OCI-LY7 (cell line): ENCODE results near the gene PLEKHJ1. TPM values are rescaled to one million over a fixed set of nuclear protein-coding genes. Genes with fewer than 3 reads are reported as not detected.

Experiments used
- BruUV-seq: library from RNA; stranded (reverse); fragments of 400-500 nt; replicated peaks from 2 replicates; lab custom pipeline; 2021; lab: Mats Ljungman, UMichigan
- CTCF ChIA-PET: fragments of 300-600 bp; sonication (Branson Sonifier 250); formaldehyde crosslinking; loops from one replicate; lab custom pipeline; 2022; ENCODE audit warnings: antibody characterized with exemption; ENCODE audit not compliant: unreplicated experiment; lab: Charles Lee
- POLR2A ChIA-PET: fragments of 300-600 bp; sonication (Branson Sonifier 250); formaldehyde crosslinking; loops from one replicate; lab custom pipeline; 2022; ENCODE audit warnings: antibody characterized with exemption; lab: Charles Lee
- DNase-seq: peaks from one replicate; pipeline ENCODE4 v3.0.0-alpha.2; 2015; ENCODE audit warnings: low spot score
- H2AFZ ChIP-seq: fragments of 200-600 bp; sonication (generic), shearing (Covaris generic); 2 replicates; pipeline ENCODE4 v1.6.1; 2014; ENCODE audit warnings: mild to moderate bottlenecking, antibody characterized with exemption, low read length, moderate library complexity
- H3K27ac ChIP-seq: fragments of 200-600 bp; sonication (generic); 2 replicates; pipeline ENCODE4 v1.5.1; 2014; ENCODE audit warnings: mixed run types, low read depth, mild to moderate bottlenecking, moderate library complexity, low read length, inconsistent platforms; ENCODE audit not compliant: poor library complexity, severe bottlenecking
- H3K36me3 ChIP-seq: fragments of 200-600 bp; sonication (generic); 2 replicates; pipeline ENCODE4 v1.6.1; 2014; ENCODE audit warnings: mild to moderate bottlenecking, antibody characterized with exemption, low read length, moderate library complexity, mixed read lengths; ENCODE audit not compliant: insufficient read depth
- H3K4me1 ChIP-seq: fragments of 200-600 bp; sonication (generic); 2 replicates; pipeline ENCODE4 v1.5.1; 2014; ENCODE audit warnings: mild to moderate bottlenecking, low read length; ENCODE audit not compliant: insufficient read depth, poor library complexity, severe bottlenecking
- H3K4me2 ChIP-seq: fragments of 200-600 bp; sonication (generic); 2 replicates; pipeline ENCODE4 v1.6.1; 2014; ENCODE audit warnings: mild to moderate bottlenecking, low read length
- H3K4me3 ChIP-seq: fragments of 200-600 bp; sonication (generic); 2 replicates; pipeline ENCODE4 v1.5.1; 2014; ENCODE audit warnings: mild to moderate bottlenecking, low read depth, low read length; ENCODE audit not compliant: poor library complexity, severe bottlenecking
- H3K79me2 ChIP-seq: fragments of 200-600 bp; sonication (generic); 2 replicates; pipeline ENCODE4 v1.6.1; 2016; ENCODE audit warnings: low read depth, mild to moderate bottlenecking, low read length, moderate library complexity, mixed read lengths; ENCODE audit not compliant: insufficient read depth
- H3K9me2 ChIP-seq: fragments of 200-600 bp; sonication (generic); 2 replicates; pipeline ENCODE4 v1.6.1; 2016; ENCODE audit warnings: mild to moderate bottlenecking, low read length, mixed read lengths; ENCODE audit not compliant: insufficient read depth
- H3K9me3 ChIP-seq: fragments of 200-600 bp; sonication (generic); 2 replicates; pipeline ENCODE4 v1.6.1; 2014; ENCODE audit warnings: mild to moderate bottlenecking, mixed run types, low read length, mixed read lengths
- H4K20me1 ChIP-seq: fragments of 200-600 bp; sonication (generic); 2 replicates; pipeline ENCODE4 v1.6.1; 2014; ENCODE audit warnings: mild to moderate bottlenecking, antibody characterized with exemption, low read length, moderate library complexity, mixed read lengths; ENCODE audit not compliant: insufficient read depth
- CTCF ChIP-seq: fragments of 200-600 bp; sonication (generic); conservative IDR thresholded peaks from 2 replicates; pipeline ENCODE4 v1.5.1; 2014; ENCODE audit warnings: mild to moderate bottlenecking, antibody characterized with exemption, low read length, moderate library complexity, mixed read lengths
- EZH2phosphoT487 ChIP-seq: fragments of 200-600 bp; sonication (generic); IDR thresholded peaks from 2 replicates; pipeline ENCODE4 v1.6.1; 2018; ENCODE audit warnings: low read depth, borderline replicate concordance, mild to moderate bottlenecking, mixed run types, antibody characterized with exemption, low read length, moderate library complexity, mixed read lengths
- intact Hi-C: fragments of 100-400 bp; cut with micrococcal nuclease; formaldehyde crosslinking; loops from one replicate; pipeline ENCODE4 v1.10.0; 2022; ENCODE audit not compliant: unreplicated experiment
- total RNA-seq, 2 experiments: library from RNA; depleted of rRNA in 1 of 2; stranded (reverse); fragments of >200 nt in 1 of 2; shearing (Covaris generic) in 1 of 2; gene quantifications; 2 replicates each; pipeline ENCODE4 v1.2.3, GENCODE V29; 2014 to 2022

Gene PLEKHJ1
- total RNA-seq, 2 experiments from 2014 or later: 129 to 205 TPM

- intact Hi-C loops: loop anchor here (1.0 kb wide), 1 partner anchor 21 kb away; no protein-coding TSS in a partner anchor
- Histone ChIP-seq H3K79me2 (no peaks in the 10 kb centered on the region), H3K9me2 (no peaks in the 10 kb centered on the region), H3K4me2 (peak overlapping the region; percentile 61), H3K4me3 (peak overlapping the region; percentile 47), H3K9me3 (no peaks in the 10 kb centered on the region), H4K20me1 (no peaks in the 10 kb centered on the region), H3K4me1 (peaks cover 37% of the 10 kb centered on the region), H2AFZ (no peak overlapping the region), H3K36me3 (peaks cover 17% of the 10 kb centered on the region), H3K27ac (no peak overlapping the region)
- no peak for DNase-seq
- no peak for TF ChIP-seq CTCF
- TF ChIP-seq EZH2phosphoT487: no peak
- POLR2A ChIA-PET: interaction anchor here (1.0 kb wide), 1 partner anchor 15 kb away, joined by 3 read pairs; no protein-coding TSS in a partner anchor
- BruUV-seq: no TSS peak
- CTCF ChIA-PET: no interaction called here
Measured at GRCh38 chr19:2252797-2253105, 16.6 kb upstream of the PLEKHJ1 start.

DNA sequence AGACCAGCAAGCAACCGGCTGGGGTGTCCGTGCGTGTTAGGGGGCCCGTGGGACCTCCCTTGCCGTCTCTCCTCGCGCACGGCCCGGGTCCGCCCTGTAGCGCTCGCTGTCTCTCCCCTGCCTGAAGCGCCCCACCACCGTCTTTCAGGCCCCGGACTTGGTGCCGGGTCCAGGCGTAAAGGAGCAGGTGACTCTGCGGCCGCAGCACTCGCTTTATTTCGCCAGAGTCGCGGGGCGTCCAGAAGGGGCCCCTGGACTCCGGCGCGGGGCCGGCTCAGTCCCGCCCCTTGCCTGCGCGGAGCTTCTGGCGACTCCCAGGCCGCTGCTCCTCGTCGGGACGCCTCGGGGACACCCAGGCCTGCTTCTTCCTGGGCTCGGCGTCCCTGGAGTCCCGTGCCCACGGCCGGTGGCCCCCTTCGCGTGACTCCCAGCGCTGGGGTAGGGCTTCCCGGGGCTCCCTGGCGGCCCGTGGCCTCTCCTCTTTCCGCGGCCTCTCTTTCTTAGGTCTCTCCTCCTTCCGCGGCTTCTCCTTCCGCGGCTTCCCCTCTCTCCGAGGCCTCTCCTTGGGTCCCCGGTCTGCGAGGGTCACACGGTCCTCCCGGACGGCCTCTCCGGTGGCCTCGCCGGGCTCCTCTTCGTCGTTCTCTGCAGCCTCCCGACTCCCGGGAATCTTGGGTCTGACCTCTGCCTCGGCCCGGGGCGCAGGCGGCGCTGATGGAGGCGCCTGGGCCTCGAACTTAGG lies 16.1 kb upstream of the PLEKHJ1 start:
- intact Hi-C loops: no loop called here
- DNase-seq: no peak

More for the DNA sequence above, 16.1 kb upstream of the PLEKHJ1 start:
- Histone ChIP-seq H3K4me2 (peak overlapping the region; percentile 61; the same call in 1 of the 2 replicates), H3K79me2 (no peaks in the 10 kb centered on the region), H3K27ac (no peak overlapping the region), H2AFZ (no peak overlapping the region), H3K9me3 (no peaks in the 10 kb centered on the region), H4K20me1 (no peaks in the 10 kb centered on the region), H3K9me2 (no peaks in the 10 kb centered on the region), H3K4me1 (peaks cover 32% of the 10 kb centered on the region), H3K36me3 (peaks cover 22% of the 10 kb centered on the region), H3K4me3 (no peak overlapping the region)
- no peak for TF ChIP-seq EZH2phosphoT487
- no peak for TF ChIP-seq CTCF
- no TSS peak for BruUV-seq
- CTCF ChIA-PET: no interaction called here
- POLR2A ChIA-PET: no interaction called here
